Activated naive CD4-positive, alpha-beta T cell treated with anti-CD3 and anti-CD28 coated beads, Interleukin-2, amount 10 ng/mL, durations not matched to agents 7 days and 5 days (primary cell): ENCODE data around the gene ANKFN1.

ENCODE experiments used
- CTCF ChIA-PET: fragments of 350-600 bp; sonication (Branson Sonifier 250); formaldehyde crosslinking; loops from one replicate; lab custom pipeline; 2021; ENCODE audit warnings: antibody characterized with exemption; lab: Charles Lee
- DNase-seq: peaks from one replicate; pipeline ENCODE4 v3.0.0-alpha.2; 2020
- H3K27ac Mint-ChIP-seq: one replicate; pipeline ENCODE4 v1.8.0; 2021; ENCODE audit warnings: mild to moderate bottlenecking, moderate library complexity, mixed read lengths
- H3K27me3 Mint-ChIP-seq: one replicate; pipeline ENCODE4 v1.8.0; 2021; ENCODE audit warnings: mild to moderate bottlenecking, mixed read lengths
- H3K36me3 Mint-ChIP-seq: one replicate; pipeline ENCODE4 v1.8.0; 2021; ENCODE audit warnings: mixed read lengths
- H3K4me1 Mint-ChIP-seq: one replicate; pipeline ENCODE4 v1.8.0; 2021; ENCODE audit warnings: mixed read lengths
- H3K4me3 Mint-ChIP-seq: one replicate; pipeline ENCODE4 v1.8.0; 2021; ENCODE audit warnings: mild to moderate bottlenecking, moderate library complexity, mixed read lengths
- H3K9me3 Mint-ChIP-seq: one replicate; pipeline ENCODE4 v1.8.0; 2021; ENCODE audit warnings: mixed read lengths

ANKFN1 gene

GRCh38 chr17:56178203-56178602, 24.9 kb downstream of the ANKFN1 start:
- CTCF ChIA-PET = no interaction called here
- DNase-seq = no peak
- Mint-ChIP-seq H3K27me3 (peaks cover 4% of the 10 kb centered on the region), H3K27ac (no peak overlapping the region), H3K36me3 (no peaks in the 10 kb centered on the region), H3K4me1 (no peaks in the 10 kb centered on the region), H3K9me3 (no peaks in the 10 kb centered on the region), H3K4me3 (no peak overlapping the region)

- H3K27ac Mint-ChIP-seq = no peak overlapping the region
- CTCF ChIA-PET = no interaction called here
Measured at GRCh38 chr17:56182081-56182480, 28.8 kb downstream of the ANKFN1 start.

DNA sequence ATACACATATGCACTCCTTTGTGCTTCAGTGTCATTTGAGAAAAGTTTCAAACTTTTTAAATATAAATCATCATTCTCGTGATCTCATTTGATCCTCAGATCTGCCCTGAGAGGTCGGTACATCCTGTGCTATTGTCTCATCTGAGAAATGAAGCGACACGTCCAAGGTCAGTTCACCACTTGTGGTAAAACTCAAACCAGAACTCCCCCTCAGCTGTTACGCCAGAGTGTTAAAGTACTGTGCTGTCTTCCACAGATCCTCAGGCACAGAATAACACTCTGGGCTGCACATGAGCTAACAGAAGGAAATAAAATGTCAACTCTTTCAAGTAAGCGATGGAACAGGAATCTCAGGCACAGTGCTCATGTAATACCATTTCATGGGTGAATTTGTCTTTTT, 31.4 kb downstream of the ANKFN1 start:
- Mint-ChIP-seq H3K4me3 (no peak overlapping the region), H3K4me1 (no peaks in the 10 kb centered on the region), H3K27me3 (no peaks in the 10 kb centered on the region), H3K36me3 (no peaks in the 10 kb centered on the region), H3K27ac (no peak overlapping the region), H3K9me3 (no peaks in the 10 kb centered on the region)
- DNase-seq = no peak
- CTCF ChIA-PET = interaction anchor here (0.5 kb wide), 1 partner anchor 25 kb away, joined by 3 read pairs; no protein-coding TSS in a partner anchor

More at GRCh38 chr17:56182081-56182480, 28.8 kb downstream of the ANKFN1 start:
- no peak for DNase-seq
- Mint-ChIP-seq H3K27me3 (no peaks in the 10 kb centered on the region), H3K9me3 (no peaks in the 10 kb centered on the region), H3K4me1 (no peaks in the 10 kb centered on the region), H3K4me3 (no peak overlapping the region), H3K36me3 (no peaks in the 10 kb centered on the region)

DNA sequence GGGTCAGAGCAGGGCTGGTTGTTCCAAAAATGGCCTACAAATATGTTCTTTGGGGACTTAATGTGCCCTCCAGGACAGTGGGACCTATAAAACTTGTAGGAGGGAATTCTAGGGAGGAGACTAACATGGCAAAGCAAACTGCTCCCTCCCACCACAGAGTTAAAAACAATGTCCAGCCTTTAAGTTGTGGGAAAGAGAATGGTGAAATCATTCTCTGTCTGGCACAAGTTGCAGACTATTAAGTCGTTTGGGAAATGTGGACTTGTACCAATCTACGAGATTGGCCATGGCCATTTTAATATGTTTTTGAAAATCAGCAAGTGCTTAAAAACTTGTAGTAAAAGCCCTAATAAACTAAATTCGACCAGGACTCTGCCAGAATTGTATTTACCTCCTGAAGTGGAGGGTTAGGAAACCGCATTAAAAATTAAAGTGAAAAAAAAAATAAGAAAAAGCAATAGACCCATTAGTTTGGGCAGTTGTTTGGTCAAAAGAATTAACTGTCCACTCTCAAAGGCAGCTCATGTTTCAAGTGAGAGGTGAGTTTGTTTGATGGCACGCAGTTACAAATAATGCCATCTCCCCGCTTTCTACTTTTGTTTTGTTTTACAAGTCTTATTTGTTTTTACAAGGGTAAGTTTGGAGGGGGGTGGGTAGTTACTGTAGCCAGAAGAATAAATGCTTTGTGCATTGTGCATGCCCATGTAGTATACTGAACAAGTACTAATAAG, 32.4 kb downstream of the ANKFN1 start:
- Mint-ChIP-seq H3K36me3 (no peaks in the 10 kb centered on the region), H3K27ac (no peak overlapping the region), H3K27me3 (no peaks in the 10 kb centered on the region), H3K4me3 (no peak overlapping the region), H3K4me1 (no peaks in the 10 kb centered on the region), H3K9me3 (no peaks in the 10 kb centered on the region)
- CTCF ChIA-PET = interaction anchor here (0.5 kb wide), 1 partner anchor 26 kb away, joined by 3 read pairs; no protein-coding TSS in a partner anchor
- DNase-seq = no peak

DNA sequence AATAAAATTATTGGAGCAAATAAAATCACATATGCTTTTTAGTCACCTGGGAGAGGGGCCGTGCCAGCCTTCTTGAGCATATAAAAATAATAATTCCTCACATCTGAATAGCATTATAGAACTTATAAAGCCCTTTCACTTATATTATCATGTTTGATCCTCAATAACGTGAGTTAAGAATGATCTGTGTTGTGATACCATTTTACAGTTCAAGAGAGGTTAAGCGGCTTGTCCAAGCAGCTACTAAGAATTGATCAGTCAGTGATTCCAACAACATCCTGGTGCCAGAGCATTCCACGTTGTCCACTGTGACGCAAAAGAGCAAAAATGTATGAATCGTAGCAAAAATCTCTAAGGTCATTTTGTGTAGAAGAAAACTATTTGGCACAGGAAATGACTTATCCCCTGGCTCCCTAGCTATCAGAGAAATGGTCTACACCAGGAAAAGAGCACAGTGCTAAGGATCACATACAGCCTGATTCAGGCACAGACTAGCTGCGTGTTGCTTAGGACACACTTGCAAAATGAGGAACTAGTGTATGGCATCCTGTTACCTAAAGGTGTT, 33.0 kb downstream of the ANKFN1 start:
- Mint-ChIP-seq H3K9me3 (no peaks in the 10 kb centered on the region), H3K27me3 (no peaks in the 10 kb centered on the region), H3K4me1 (no peaks in the 10 kb centered on the region), H3K36me3 (no peaks in the 10 kb centered on the region), H3K27ac (no peak overlapping the region), H3K4me3 (no peak overlapping the region)
- no peak for DNase-seq
- CTCF ChIA-PET = no interaction called here

DNA sequence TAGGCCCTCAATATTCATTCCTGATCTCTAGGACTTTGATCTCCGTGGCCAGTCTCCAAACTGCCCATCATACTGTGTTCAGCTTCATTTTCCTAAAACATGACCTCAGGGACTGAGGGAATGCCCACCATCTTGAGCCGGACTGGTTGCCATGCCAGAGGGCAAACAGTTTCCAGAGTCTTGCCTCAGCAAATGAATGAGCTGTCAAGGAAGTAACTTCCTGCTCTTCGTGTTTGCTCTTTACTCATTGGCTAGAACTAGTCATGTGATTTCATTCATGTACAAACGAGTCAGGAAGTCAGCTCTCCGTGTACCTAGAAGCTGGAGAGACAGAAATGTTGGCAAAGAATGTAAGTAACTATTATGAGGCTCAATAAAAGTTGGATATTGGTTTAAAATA, 50.2 kb downstream of the ANKFN1 start:
- Mint-ChIP-seq H3K4me3 (no peak overlapping the region), H3K27ac (no peak overlapping the region)
- CTCF ChIA-PET = no interaction called here

DNA sequence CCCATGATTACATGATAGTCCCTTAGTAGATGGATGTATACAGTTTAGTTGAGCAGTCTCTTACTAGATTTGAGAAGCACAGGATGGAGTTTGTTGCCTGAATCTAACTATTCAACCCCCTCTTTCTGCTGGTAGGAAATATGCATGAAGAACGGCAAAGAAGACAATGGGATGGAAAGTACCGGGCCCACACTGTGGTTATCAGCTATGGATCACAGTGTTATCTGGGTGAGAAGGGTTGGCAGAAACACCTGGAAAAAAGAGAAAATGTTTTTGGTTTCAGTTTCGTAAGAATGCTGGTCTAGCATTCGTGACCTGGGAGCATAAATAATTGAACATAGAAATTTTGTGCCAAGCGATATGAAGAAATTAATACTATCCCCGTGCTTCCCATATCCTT, 53.1 kb downstream of the ANKFN1 start:
- no peaks in the 10 kb centered on the region for H3K9me3 Mint-ChIP-seq
- H3K4me1 Mint-ChIP-seq = peaks cover 5% of the 10 kb centered on the region
- no peak for DNase-seq
- H3K27ac Mint-ChIP-seq = no peak overlapping the region
- no peak overlapping the region for H3K4me3 Mint-ChIP-seq
- H3K27me3 Mint-ChIP-seq = no peaks in the 10 kb centered on the region
- no peaks in the 10 kb centered on the region for H3K36me3 Mint-ChIP-seq
- CTCF ChIA-PET = no interaction called here

More for the DNA sequence above, 50.2 kb downstream of the ANKFN1 start:
- no peaks in the 10 kb centered on the region for H3K27me3 Mint-ChIP-seq
- H3K36me3 Mint-ChIP-seq = no peaks in the 10 kb centered on the region
- H3K4me1 Mint-ChIP-seq = peaks cover 5% of the 10 kb centered on the region
- H3K9me3 Mint-ChIP-seq = no peaks in the 10 kb centered on the region
- DNase-seq = no peak

GRCh38 chr17:56213031-56213430, 59.8 kb downstream of the ANKFN1 start:
- CTCF ChIA-PET = no interaction called here
- H3K4me1 Mint-ChIP-seq = no peaks in the 10 kb centered on the region
- DNase-seq = no peak
- H3K27me3 Mint-ChIP-seq = peaks cover 4% of the 10 kb centered on the region
- H3K4me3 Mint-ChIP-seq = no peak overlapping the region
- H3K36me3 Mint-ChIP-seq = no peaks in the 10 kb centered on the region
- no peak overlapping the region for H3K27ac Mint-ChIP-seq
- no peaks in the 10 kb centered on the region for H3K9me3 Mint-ChIP-seq

GRCh38 chr17:56217921-56218320, 64.6 kb downstream of the ANKFN1 start:
- Mint-ChIP-seq H3K27ac (no peak overlapping the region), H3K27me3 (peaks cover 8% of the 10 kb centered on the region), H3K36me3 (no peaks in the 10 kb centered on the region), H3K4me3 (no peak overlapping the region), H3K9me3 (no peaks in the 10 kb centered on the region), H3K4me1 (no peaks in the 10 kb centered on the region)
- no peak for DNase-seq
- CTCF ChIA-PET = no interaction called here

DNA sequence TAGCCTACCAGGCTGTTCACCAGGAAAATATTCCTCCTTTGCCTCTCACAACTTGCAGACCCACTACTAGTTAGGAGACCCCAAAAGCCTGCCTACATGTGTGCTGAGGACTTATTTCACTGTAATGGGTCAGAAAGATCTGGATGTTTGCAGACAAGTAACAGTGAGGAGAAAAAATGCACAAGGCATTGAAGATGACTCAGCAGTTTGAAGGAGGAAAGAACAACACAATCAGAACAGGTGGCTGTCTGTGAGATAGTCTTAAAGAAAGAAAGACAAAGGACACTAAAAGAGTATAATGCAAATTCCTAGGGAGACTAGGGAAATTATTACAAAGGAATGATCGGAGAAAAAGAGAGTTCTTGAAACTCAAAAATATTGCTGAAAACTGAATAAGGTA, 69.0 kb downstream of the ANKFN1 start:
- H3K4me1 Mint-ChIP-seq = no peaks in the 10 kb centered on the region
- H3K4me3 Mint-ChIP-seq = no peak overlapping the region
- H3K9me3 Mint-ChIP-seq = no peaks in the 10 kb centered on the region
- peaks cover 4% of the 10 kb centered on the region for H3K27me3 Mint-ChIP-seq
- CTCF ChIA-PET = no interaction called here
- H3K27ac Mint-ChIP-seq = no peak overlapping the region
- no peaks in the 10 kb centered on the region for H3K36me3 Mint-ChIP-seq
- DNase-seq = no peak

- H3K9me3 Mint-ChIP-seq = no peaks in the 10 kb centered on the region
- H3K27ac Mint-ChIP-seq = no peak overlapping the region
- H3K4me3 Mint-ChIP-seq = no peak overlapping the region
- H3K27me3 Mint-ChIP-seq = no peaks in the 10 kb centered on the region
- no peak for DNase-seq
- CTCF ChIA-PET = no interaction called here
- no peaks in the 10 kb centered on the region for H3K4me1 Mint-ChIP-seq
- no peaks in the 10 kb centered on the region for H3K36me3 Mint-ChIP-seq
Measured at GRCh38 chr17:56230660-56231059, 77.4 kb downstream of the ANKFN1 start.

DNA sequence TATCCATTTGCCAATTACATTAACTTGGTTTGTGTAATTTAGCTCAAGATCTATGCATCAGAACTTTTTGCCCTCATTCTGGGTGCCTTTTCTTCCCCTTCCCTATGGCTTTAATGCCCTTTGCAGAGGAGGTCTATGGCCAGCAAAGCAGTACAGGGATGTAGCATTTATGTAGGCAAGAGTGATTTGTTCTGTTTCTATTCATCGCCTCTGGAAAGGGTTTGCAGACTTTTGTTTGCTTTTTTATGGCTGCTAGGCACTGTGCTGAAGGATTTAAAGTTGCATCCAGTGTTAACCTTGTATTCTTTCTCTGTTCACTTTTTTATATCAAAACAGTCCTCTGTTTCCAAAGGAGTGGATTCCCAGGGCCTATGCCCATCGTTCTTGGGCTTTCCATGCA, 78.0 kb downstream of the ANKFN1 start:
- no peak overlapping the region for H3K4me3 Mint-ChIP-seq
- H3K27me3 Mint-ChIP-seq = no peaks in the 10 kb centered on the region
- no peaks in the 10 kb centered on the region for H3K36me3 Mint-ChIP-seq
- DNase-seq = no peak
- H3K27ac Mint-ChIP-seq = no peak overlapping the region
- no peaks in the 10 kb centered on the region for H3K4me1 Mint-ChIP-seq
- no peaks in the 10 kb centered on the region for H3K9me3 Mint-ChIP-seq
- CTCF ChIA-PET = interaction anchor here (0.9 kb wide), 1 partner anchor 89 kb away, joined by 3 read pairs; no protein-coding TSS in a partner anchor

GRCh38 chr17:56231693-56232092, 78.4 kb downstream of the ANKFN1 start:
- no peaks in the 10 kb centered on the region for H3K9me3 Mint-ChIP-seq
- H3K27ac Mint-ChIP-seq = no peak overlapping the region
- no peak for DNase-seq
- H3K4me1 Mint-ChIP-seq = no peaks in the 10 kb centered on the region
- no peaks in the 10 kb centered on the region for H3K27me3 Mint-ChIP-seq
- no peaks in the 10 kb centered on the region for H3K36me3 Mint-ChIP-seq
- CTCF ChIA-PET = interaction anchor here (0.9 kb wide), 1 partner anchor 88 kb away, joined by 3 read pairs; no protein-coding TSS in a partner anchor
- H3K4me3 Mint-ChIP-seq = no peak overlapping the region

- Mint-ChIP-seq H3K4me3 (no peak overlapping the region), H3K27ac (no peak overlapping the region), H3K4me1 (no peaks in the 10 kb centered on the region), H3K36me3 (no peaks in the 10 kb centered on the region), H3K9me3 (no peaks in the 10 kb centered on the region), H3K27me3 (peaks cover 5% of the 10 kb centered on the region)
- no peak for DNase-seq
- CTCF ChIA-PET = interaction anchor here (1.6 kb wide), 1 partner anchor 75 kb away, joined by 4 read pairs; no protein-coding TSS in a partner anchor
Measured at GRCh38 chr17:56244268-56244890, 91.1 kb downstream of the ANKFN1 start.

- Mint-ChIP-seq H3K4me1 (no peaks in the 10 kb centered on the region), H3K27ac (no peak overlapping the region), H3K27me3 (peaks cover 8% of the 10 kb centered on the region), H3K4me3 (no peak overlapping the region), H3K36me3 (no peaks in the 10 kb centered on the region), H3K9me3 (no peaks in the 10 kb centered on the region)
- CTCF ChIA-PET = no interaction called here
- no peak for DNase-seq
Measured at GRCh38 chr17:56247816-56248215, 94.5 kb downstream of the ANKFN1 start.
